G401.6 (cell line): Measurements from ENCODE around the gene PTPRT.
"Not testable (repeated sequence)": the region's sequence is repeated elsewhere in the genome, so short reads cannot be mapped to it uniquely, and the experiment has no call there.

Source experiments
- FAIRE-seq: peaks from 2 replicates; lab custom pipeline; 2012; peaks lifted over from hg19 to GRCh38; lab: Jason Lieb, UNC

PTPRT gene

DNA sequence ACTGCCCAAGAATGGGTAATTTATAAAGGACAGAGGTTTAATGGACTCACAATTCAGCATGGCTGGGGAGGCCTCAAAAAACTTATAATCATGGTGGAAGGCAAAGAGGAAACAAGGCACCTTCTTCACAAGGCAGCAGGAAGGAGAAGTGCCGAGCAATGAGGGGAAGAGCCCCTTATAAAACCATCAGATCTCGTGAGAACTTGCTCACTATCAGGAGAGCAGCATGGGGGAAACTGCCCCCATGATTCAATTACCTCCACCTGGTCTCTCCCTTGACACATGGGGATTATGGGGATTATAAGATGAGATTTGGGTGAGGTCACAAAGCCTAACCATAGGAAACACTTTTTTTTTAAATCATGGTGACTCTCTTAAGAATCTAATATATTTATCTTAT is 278.9 kb downstream of the PTPRT start:
- FAIRE-seq, result not testable (repeated sequence)

DNA sequence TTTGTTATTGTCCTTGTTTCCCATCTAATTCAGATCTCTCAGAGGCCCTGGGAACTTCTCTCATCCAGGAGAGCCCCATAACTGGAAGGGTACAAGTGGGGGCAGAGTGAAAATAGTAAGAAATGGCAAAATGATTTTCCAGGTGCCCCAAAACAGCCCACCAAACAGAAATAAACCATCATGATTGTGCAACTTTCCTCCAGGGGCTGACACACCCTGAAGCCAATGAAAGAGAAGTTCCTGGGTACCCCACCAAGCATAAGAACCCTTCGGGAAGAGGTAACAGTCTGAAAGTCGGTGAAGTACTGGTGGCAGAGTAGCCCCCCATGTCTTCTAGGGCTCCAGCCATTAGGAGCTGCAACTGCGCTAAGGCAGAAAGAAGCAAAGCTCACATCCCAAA is 282.0 kb downstream of the PTPRT start:
- FAIRE-seq, result no peak

DNA sequence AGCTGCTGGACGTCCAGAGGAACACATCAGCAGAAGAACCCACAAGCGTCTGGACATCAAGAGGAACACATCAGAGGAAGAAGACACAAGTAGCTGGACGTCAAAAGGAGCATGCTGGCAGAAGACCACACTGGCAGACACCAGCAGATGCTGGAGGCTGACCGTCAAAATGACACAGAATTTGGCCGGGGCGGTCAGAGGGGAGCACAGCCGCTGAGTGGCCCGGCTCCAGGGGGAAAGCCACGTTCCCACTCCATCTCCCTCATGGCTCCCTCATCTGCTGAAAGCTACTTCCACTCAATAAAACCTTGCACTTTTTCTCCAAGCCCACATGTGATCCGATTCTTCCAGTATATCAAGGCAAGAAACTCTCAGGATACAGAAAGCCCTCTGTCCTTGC is 283.6 kb downstream of the PTPRT start:
- FAIRE-seq, result no peak

DNA sequence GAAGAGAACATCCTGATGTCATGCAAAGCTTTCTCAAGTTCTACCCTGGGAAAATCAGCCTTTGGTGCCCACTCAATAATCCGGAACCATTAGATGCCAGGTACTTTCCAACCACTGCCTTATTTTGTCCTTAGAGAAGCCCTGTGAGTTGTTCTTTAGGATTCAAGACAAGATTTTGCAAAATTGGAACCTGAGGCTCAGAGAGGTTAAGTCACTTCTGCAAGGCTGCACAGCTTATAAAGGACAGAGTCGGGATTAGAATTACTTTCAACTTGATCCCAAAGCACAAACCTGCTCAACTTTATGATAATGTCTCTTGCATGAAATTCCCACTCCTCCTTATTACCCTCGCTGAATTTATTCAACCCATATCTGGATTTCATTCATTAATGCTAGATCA is 287.2 kb downstream of the PTPRT start:
- FAIRE-seq, result no peak

DNA sequence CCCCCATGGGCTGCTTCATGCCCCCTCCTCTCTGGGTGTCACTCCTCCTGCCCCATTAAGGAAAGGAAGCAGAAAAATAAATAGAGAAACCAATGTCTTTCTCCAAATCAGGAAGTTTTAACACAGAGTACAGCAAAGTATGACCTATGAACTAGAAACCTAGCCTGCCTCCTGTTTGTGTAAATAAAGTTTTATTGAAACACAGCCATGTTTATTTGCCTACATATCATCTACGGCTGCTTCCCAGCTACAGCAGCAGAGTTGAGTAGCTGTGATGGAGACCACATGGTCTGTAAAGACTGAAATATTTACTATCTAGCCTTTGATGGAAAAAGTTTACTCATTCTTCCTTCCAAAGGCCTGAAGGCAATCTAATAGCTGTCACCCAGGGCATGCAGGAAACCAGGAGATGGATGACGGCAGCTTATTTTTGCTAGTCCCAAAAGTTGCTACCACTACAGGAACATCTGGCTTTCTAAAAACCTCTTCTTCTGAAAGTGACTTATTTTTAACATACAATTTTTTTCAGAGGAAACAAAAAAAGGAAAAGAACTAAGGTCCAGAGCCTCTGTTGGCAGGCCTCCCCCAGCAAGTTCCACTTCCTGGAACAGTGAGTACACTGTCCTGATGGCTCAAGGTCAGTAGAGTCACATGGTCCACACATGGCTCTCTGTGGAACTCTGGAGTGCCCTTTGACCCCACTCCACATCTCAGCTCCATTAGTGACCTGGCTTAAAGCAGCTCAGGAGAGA is 287.8 kb downstream of the PTPRT start:
- no peak for FAIRE-seq

DNA sequence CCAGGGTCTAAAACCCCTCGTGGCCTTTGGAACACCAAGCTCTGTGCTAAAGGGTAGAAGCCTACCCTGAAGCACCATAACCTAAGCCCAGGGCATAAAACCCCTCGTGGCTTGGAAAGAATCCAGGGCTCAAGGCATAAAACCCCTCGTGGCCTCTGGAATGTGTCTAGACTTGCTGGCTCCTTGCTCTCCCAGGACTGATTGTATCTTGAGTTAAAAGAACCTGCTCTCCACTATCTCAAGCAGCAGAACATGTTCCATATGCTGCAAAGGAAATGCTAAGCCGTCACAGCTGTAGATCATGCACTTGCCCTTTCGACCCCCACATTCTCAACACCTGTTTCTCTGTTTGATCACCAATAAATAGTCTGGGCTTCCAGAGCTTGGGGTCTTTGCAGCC is 288.9 kb downstream of the PTPRT start:
- FAIRE-seq, result not testable (repeated sequence)

DNA sequence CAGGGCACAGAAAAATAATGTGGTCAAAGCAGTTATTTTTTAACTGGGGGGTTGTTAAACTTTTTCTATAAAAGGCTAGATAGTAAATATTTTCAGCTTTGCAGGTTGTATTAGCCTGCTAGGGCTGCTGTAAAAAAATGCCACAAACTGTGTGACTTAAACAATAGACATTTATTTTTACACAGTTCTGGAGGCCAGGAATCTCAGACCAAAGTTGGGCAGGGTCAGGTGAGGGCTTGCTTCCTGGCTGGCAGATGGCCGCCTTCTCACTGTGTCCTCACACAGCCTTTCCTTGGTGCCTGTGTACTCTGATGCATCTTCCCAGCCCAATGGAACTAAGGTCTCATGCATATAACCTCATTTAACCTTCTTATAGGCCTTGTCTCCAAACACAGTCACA is 294.7 kb downstream of the PTPRT start:
- FAIRE-seq, result no peak

DNA sequence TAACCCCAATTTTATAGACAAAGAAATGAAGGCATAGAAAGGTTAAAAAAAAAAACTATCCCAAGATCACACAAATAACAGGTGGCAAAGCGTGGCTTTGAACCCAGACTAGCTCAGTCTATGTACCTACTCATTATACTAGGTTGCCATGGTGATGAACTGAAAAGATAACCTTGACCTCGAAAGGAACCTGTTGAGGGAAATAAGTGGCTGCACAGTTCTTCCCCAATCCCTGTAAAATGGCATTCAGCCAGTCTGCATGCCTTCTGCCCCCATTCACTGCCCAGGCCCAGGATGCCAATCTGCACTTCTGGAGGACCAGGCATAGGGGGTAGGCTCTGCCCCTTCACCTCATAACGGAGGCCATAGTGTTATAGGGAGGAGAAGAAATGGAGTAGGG is 295.2 kb downstream of the PTPRT start:
- FAIRE-seq, result no peak

DNA sequence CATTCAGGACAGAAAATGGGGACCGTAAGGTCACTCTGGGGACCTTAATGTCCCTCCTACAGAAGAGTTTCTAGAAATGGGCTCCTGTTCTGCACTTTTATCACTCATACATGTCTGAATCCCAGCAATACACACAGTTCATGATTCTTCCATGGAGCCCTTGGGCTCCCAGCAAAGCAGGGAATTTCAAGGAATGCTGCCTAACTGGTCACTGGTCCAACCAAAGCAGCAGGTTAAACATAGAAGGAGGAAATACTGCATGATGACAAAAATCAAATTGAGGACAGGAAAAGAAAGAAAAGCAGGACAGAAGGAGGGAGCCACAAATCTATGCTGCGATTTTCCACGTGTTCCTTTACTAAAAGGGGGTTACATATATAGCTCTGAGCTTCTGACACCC is 300.2 kb downstream of the PTPRT start:
- FAIRE-seq, result no peak

DNA sequence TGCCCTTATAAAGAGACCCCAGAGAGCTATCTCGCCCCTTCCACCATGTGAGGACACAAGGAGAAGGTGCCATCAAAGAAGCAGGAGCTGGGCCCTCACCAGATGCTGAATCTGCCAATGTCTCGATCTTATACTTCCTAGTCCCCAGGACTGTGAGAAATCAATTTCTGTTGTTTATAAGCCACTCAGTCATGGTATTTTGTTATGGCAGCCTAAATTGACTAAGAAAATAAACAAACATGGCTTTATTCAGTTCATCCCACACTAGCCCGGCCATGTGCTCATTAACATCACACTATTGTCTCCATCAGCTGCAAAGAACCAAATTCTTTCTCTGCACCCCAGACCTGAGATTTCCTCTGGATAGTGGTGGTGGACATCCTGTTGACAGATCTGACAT is 302.4 kb downstream of the PTPRT start:
- FAIRE-seq, result no peak

DNA sequence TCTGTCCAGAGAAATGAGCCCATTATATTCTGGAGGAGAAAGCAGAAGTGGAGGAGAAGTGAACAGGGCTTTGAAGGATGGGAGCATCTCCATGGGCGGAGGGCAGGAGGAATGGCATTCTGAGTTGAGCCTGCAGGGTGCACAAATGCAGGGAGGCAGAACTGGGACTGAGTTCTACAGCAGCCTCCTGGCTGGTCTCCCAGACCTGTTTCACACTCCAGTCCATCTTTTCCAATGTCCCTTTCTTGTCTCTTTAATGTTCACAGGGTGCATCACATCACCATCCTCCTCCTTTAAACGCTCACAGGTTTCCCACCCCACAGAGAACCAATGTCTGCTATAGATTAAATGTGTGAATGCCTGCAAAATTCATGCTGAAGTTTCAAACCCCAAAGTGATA is 302.9 kb downstream of the PTPRT start:
- FAIRE-seq, result no peak

DNA sequence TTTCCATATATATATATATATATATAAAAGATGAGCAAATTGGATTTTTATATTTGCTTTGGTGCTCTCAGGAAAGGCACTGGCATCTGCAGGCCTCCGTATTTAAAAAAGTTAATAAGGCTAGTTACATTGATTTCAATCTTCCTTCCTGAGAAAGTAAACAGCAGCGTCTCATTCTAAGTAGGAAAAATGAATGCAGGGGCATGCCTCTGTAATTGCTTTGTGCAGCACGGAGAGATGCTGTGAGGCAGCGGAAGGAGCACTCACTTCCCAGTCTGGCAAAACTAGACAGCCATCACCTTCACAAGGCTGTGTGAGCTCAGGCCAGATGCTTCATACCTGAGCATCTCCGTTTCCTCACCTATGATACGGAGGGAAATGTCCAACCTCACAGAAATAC is 303.7 kb downstream of the PTPRT start:
- FAIRE-seq, result no peak

DNA sequence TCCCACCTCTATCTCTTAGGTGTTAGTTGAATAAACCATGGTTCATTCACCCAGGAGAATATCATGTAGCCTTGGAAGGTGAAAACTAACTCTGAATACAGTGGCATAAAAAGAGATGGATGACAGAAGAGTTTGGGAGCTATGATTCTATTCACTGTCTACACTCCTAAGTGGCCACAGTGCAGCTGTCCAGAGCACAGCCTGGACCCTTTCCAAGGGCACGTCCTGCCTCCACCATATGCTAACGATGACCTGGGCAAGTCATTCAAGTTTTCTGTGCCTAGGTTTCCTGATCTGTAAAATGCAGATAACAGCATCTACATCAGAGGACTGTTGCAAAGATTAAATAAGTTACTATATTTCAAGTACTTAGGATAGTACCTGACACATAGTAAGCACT is 314.1 kb downstream of the PTPRT start:
- no peak for FAIRE-seq

DNA sequence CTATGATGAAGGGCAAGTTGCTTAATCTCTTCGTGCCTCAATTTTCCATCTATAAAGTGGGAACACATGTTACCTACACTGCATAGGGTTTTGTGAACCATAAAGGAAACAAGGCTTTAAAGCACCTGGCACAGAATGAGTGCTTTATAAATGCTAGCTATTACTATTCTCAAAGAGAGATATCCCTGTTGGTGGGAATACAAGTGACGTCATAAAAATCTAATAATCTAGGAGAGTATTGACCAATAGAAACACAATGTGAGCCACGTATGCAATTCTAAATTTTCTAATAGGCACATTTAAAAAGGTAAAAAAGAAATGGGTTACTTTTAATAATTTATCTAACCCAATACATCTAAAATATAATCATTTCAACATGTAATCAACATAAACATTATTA is 316.4 kb downstream of the PTPRT start:
- no peak for FAIRE-seq

DNA sequence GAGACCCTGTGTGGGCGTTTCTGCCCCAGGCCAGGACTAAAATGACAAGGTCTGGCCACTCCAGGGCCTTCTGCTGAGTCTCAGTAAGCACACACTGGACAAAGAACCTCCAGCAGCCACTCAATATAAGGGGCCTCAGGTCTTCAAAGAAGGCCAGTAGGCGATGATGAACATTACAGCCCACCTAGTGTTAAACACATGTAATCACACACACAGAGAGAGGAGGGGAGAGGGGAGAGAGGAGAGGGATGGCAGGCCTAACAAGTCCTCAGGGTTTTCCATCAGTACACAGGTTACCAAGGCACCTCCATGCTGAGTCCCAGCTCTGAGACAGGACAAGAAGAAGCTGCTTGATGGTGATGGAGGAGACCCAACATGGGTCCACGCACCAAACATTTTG is 325.6 kb downstream of the PTPRT start:
- FAIRE-seq, result no peak

DNA sequence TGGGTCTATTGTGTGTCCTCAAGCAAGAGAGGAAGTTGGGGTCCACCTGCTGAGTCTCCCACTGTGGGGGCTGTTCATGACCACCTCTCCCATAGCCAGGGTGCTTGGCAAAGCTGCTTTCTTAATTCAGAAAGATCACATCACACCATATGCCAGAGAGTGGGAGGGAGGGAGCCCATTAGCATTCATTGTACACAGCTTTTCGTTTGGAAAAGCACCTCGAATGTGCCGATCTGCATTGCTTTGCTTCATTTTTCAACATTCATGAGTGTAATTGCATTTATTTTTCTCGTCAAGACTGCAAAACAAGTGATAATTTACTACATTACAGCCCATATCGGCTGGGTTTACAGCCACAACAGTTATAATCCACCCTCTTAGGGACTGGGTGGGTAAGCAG is 327.3 kb downstream of the PTPRT start:
- FAIRE-seq, result no peak

DNA sequence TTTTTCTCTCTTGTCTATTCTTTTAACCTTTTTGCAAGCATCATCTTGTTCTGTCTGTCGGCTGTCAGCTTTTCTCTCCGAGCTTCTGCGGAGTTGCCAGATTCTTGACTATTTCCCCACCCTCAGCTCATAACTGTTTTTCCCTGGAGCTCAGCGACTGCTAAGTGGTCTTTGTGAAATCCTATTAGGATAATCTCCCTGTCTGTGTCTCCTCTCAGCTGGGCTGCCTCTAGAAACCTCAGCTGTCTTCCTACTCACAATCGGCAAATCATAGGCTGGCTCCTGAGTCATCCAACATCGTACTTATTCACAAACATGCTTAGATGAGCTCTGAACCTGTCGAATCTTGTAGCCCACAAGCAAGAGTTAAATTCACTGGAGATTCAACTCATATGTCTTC is 332.3 kb downstream of the PTPRT start:
- no peak for FAIRE-seq

DNA sequence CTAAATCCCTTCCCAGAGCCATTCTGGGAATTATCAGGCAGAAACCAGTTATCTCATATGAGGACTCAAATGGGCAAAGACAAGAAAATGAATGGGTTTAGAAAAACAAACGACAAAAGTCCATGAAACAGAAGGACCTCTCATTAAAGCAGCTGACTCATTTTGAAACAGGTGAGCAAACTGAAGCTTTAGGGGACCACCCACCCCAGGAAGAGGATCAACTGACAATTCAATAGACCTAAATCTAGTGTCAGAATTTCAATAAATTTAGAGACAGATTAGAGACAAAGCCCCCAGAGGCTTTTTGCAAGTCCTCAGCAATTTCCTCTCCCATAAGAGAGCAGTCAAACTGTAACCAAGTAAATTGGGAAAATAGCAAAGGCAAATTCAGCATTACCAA is 333.8 kb downstream of the PTPRT start:
- no peak for FAIRE-seq

DNA sequence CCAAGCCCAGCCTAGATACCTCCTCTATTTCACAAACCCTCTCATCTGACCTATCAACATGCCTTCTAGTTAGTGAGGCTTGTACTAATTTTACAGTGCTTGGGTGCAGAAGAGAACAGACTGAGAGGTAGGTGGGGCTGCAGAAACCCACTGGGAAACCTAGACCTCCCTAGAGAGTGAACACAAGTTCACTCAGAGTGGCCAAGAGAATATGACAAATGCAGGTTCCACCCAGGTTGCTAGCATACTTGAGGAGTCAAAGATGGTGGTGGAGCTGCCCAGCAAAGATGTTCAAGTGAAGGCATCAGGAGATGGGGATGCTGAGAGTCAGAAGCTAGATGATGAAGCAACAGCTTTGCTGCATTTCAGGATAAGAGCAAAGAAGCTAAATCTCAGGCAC is 337.0 kb downstream of the PTPRT start:
- FAIRE-seq, result no peak

DNA sequence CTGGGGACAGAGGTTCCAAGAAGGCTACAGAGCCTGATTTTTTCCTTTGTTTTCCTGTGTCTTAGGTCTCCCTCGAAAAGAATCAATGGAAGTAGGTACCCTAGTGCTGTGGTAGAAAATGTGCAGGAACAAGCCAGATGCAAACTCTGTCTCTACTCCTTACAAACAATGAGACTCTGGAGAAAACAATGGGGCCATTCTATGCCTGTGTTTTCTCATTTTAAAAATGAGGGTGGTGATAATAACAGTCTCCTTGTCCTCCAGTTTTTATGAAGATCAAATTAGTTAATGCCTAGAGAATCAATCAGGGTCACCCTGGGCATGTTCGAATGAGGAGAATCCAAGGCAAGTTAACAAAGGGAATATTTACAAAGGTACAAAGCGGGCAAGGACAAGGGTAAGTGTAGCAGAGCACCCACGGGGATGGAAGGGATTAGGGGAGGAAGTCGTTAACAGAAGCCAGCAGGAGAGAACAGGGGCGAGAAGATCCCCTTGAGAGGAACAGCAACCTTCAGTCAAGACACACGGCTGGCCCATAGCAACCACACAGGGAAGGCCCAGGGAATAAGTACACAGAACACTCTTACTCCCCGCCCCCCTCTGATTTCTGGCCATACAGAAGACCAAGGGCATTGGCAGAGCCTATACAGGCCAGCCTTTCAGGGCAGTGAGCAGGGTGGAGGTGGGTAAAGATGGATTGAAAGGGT is 342.8 kb downstream of the PTPRT start:
- FAIRE-seq, result no peak

DNA sequence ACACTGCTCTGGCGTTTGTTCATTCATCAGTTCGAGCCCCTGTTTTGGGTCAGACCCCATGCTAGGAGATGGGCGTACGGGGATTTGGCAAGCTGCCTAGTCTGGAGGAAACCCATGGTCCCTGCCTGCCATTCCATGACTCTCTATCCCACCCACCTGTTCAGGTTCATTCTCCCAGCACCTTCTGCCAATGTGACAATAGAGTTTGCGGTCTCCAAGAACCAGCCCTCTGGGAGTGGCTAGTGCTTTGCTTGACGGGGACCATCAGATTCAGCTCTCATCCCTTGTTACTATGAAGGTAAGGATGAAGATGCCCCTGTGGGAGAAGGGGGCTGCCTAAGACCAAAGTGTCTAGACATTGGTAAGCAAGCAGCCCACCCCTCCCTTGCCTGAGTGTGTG is 345.0 kb downstream of the PTPRT start:
- no peak for FAIRE-seq

DNA sequence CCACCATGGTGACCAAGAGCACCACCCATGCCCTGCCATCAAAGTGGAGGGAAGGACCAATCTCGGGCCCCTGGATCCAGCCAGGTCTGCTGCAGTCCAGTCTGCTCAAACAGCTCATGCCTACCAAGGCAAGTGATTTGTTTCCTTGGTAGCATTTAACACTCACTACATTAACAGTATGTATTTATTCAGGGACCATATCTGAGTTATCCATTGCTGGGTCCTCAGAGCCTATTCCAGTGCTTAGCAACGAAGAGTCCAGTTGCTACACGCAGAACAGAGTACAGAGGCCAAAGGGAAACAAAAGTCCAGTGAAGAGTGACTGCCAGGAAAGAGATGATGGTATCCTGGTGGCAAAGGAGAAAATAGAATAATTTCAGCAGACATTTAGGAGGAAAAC is 352.2 kb downstream of the PTPRT start:
- no peak for FAIRE-seq

DNA sequence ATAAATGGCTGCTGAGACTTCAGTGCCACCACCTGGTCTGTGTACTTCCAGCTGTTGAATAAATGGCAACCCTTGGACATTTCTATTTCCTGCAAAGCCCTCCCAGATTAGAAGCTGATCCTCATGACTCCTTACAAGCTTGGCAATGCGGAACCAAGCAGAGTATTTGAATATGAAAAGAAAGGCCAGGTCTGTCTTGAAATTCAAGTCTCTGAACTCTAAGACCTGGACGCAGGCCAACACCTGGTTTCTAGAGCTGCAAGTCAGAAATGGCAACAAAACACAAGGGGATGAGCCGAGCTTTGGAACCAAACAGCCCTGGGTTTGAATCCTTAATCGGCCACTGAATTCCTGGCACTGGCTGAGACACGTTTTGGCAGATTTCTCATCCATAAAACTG is 353.4 kb downstream of the PTPRT start:
- no peak for FAIRE-seq

DNA sequence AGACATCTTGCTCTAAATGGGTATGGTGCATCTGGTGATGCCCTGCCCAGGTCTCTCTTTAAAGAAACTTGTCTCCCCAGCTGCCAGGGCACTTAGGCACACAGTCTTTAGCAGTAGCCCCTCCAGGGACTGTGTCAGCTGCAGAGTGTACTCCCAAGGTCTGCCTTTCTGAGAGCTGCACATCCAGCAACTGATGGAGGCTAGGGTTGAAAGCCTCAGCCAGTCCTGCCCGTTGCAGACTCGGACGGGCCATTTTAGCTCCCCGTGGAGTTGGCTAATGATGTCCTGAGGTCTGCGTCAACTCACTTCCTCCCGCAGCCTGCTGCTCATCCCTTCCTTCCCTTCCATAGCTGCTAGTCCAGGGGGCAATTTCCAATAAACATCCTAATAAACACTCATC is 381.8 kb downstream of the PTPRT start:
- no peak for FAIRE-seq
